Activated CD8-positive, alpha-beta memory T cell treated with anti-CD3 and anti-CD28 coated beads, Interleukin-2, amount 50 U/mL, for 1 hour (primary cell): Measurements from ENCODE around the gene SHROOM1.

Experiments used
- DNase-seq: peaks from one replicate; pipeline ENCODE4 v3.0.0-alpha.2; 2020; ENCODE audit errors: extremely low read depth

The SHROOM1 gene

GRCh38 chr5:132776938-132777208 lies 53.6 kb downstream of the SHROOM1 start:
- DNase-seq: no peak

GRCh38 chr5:132776131-132776937 lies 54.1 kb downstream of the SHROOM1 start:
- DNase-seq: no peak

- no peak for DNase-seq
These were observed 54.9 kb downstream of the SHROOM1 start for GRCh38 chr5:132775476-132775961.

GRCh38 chr5:132774896-132775295 lies 55.6 kb downstream of the SHROOM1 start:
- DNase-seq: no peak

GRCh38 chr5:132774406-132774805 lies 56.0 kb downstream of the SHROOM1 start:
- DNase-seq: no peak

- DNase-seq: no peak
These were observed 56.7 kb downstream of the SHROOM1 start for GRCh38 chr5:132773601-132774355.

GRCh38 chr5:132773114-132773513 lies 57.3 kb downstream of the SHROOM1 start:
- DNase-seq: no peak

- no peak for DNase-seq
These were observed 58.0 kb downstream of the SHROOM1 start for GRCh38 chr5:132772291-132773070.
